HepG2 (cell line): ENCODE measurements around the gene MN1. TPM values are rescaled to one million over a fixed set of nuclear protein-coding genes. Genes with fewer than 3 reads are reported as not detected.

Experiments
- ATAC-seq: fragments of 200-7000 bp; cut with Tn5 transposase; 3 replicates; pipeline ENCODE4 v1.9.1; 2020; ENCODE audit warnings: mild to moderate bottlenecking, moderate library complexity
- BruUV-seq: library from RNA; stranded (reverse); fragments of 400-500 nt; replicated peaks from 2 replicates; lab custom pipeline; 2021; lab: Mats Ljungman, UMichigan
- CTCF ChIA-PET: fragments of 300-600 bp; formaldehyde crosslinking; extraction: SDS; loops from one replicate; lab custom pipeline; 2021; ENCODE audit warnings: low total read pairs, inconsistent platforms, low intra/inter-chr PET ratio; lab: Yijun Ruan, JAX
- POLR2A ChIA-PET: fragments of 350-600 bp; sonication (Branson Sonifier 250); formaldehyde crosslinking; loops from one replicate; lab custom pipeline; 2020; ENCODE audit warnings: antibody characterized with exemption, inconsistent platforms; lab: Yijun Ruan, JAX
- DNase-seq: peaks from one replicate; pipeline ENCODE4 v3.0.0-alpha.2; 2015; ENCODE audit warnings: low spot score
- FAIRE-seq: peaks from 3 replicates; lab custom pipeline; 2011; peaks lifted over from hg19 to GRCh38; lab: Jason Lieb, UNC
- H2AFZ ChIP-seq: one replicate; pipeline ENCODE4 v1.6.1; 2011; ENCODE audit warnings: low read length, inconsistent platforms
- H3K27ac ChIP-seq: fragments of 300-600 bp; 3 replicates; pipeline ENCODE4 v1.8.0; 2011; ENCODE audit warnings: mixed run types, mild to moderate bottlenecking, mixed read lengths, low read length, inconsistent platforms; ENCODE audit not compliant: insufficient read depth; ENCODE audit errors: extremely low read length
- H3K27me3 ChIP-seq, 2 experiments: fragments of 200-600 bp in 1 of 2; 2 replicates in 1 of 2; 3 replicates in 1 of 2; pipeline versions ENCODE4 v1.6.0 to v1.8.0; 2011; ENCODE audit warnings: low read length in 2 of 2, mild to moderate bottlenecking in 2 of 2, moderate library complexity in 2 of 2, inconsistent platforms in 1 of 2; ENCODE audit not compliant: insufficient read depth in 2 of 2, control insufficient read depth in 1 of 2
- H3K36me3 ChIP-seq, 2 experiments: fragments of 200-600 bp in 1 of 2; replicated peaks in 1 of 2; 2 replicates in 1 of 2; 3 replicates in 1 of 2; pipeline versions ENCODE4 v1.5.1 to v1.8.0; 2011; ENCODE audit warnings: low read length in 2 of 2, inconsistent platforms in 1 of 2; ENCODE audit not compliant: insufficient read depth in 2 of 2, control insufficient read depth in 1 of 2
- H3K4me1 ChIP-seq: 2 replicates; pipeline ENCODE4 v1.5.1; 2012; ENCODE audit warnings: low read length, inconsistent platforms; ENCODE audit not compliant: insufficient read depth
- H3K4me2 ChIP-seq: 2 replicates; pipeline ENCODE4 v1.6.0; 2011; ENCODE audit warnings: low read depth, low read length, inconsistent platforms
- H3K4me3 ChIP-seq, 3 experiments: fragments of 200-600 bp in 1 of 3; sonication (generic), shearing (Covaris generic) in 1 of 3; replicated peaks in 1 of 3; 2 replicates each; pipeline ENCODE4 v1.5.1; 2011 to 2016; ENCODE audit warnings: low read length in 3 of 3, inconsistent platforms in 2 of 3, low read depth in 2 of 3, mild to moderate bottlenecking in 2 of 3, control low read depth in 1 of 3, mixed read lengths in 1 of 3; ENCODE audit not compliant: insufficient read depth in 1 of 3
- H3K79me2 ChIP-seq: one replicate; pipeline ENCODE4 v1.6.1; 2011; ENCODE audit warnings: low read length, inconsistent platforms; ENCODE audit not compliant: insufficient read depth
- H3K9ac ChIP-seq: 2 replicates; pipeline ENCODE4 v1.6.0; 2011; ENCODE audit warnings: mild to moderate bottlenecking, low read depth, low read length, inconsistent platforms; ENCODE audit not compliant: insufficient read depth
- H3K9me3 ChIP-seq: 2 replicates; pipeline ENCODE4 v1.5.1; 2012; ENCODE audit warnings: mild to moderate bottlenecking, low read length
- H4K20me1 ChIP-seq: 2 replicates; pipeline ENCODE4 v1.6.0; 2011; ENCODE audit warnings: inconsistent platforms, mild to moderate bottlenecking, low read length, moderate library complexity; ENCODE audit not compliant: insufficient read depth
- DZIP1 ChIP-seq: sonication (generic); formaldehyde crosslinking; IDR thresholded peaks from 2 replicates; pipeline ENCODE4 v1.5.0; 2020; ENCODE audit warnings: mild to moderate bottlenecking, missing genetic modification reagents
- GMEB2 ChIP-seq: IDR thresholded peaks from 2 replicates; pipeline ENCODE4 v1.6.1; 2016; ENCODE audit warnings: missing biosample characterization, missing genetic modification reagents, low read depth
- MXD1 ChIP-seq: sonication (generic); formaldehyde crosslinking; IDR thresholded peaks from 2 replicates; pipeline ENCODE4 v1.4.0; 2020; ENCODE audit warnings: mild to moderate bottlenecking, missing genetic modification reagents
- SMAD9 ChIP-seq: sonication (generic); formaldehyde crosslinking; IDR thresholded peaks from 2 replicates; pipeline ENCODE4 v1.5.1; 2020; ENCODE audit warnings: mild to moderate bottlenecking, missing genetic modification reagents
- ZNF34 ChIP-seq: sonication (generic); formaldehyde crosslinking; IDR thresholded peaks from 2 replicates; pipeline ENCODE4 v1.4.0; 2020; ENCODE audit warnings: mild to moderate bottlenecking, missing genetic modification reagents, borderline replicate concordance
- ZNF407 ChIP-seq: sonication (generic); formaldehyde crosslinking; IDR thresholded peaks from one replicate; pipeline ENCODE4 v1.5.1; 2020; ENCODE audit warnings: mild to moderate bottlenecking, missing genetic modification reagents; ENCODE audit errors: not compliant biosample characterization
- ZNF75D ChIP-seq: sonication (generic); formaldehyde crosslinking; IDR thresholded peaks from 2 replicates; pipeline ENCODE4 v1.8.1; 2023; ENCODE audit warnings: missing genetic modification reagents, mild to moderate bottlenecking, borderline replicate concordance
- ZSCAN12 ChIP-seq: sonication (generic); formaldehyde crosslinking; IDR thresholded peaks from 2 replicates; pipeline ENCODE4 v1.9.0; 2021; ENCODE audit warnings: mild to moderate bottlenecking, missing genetic modification reagents
- WGBS: methylation state at CpG from one replicate; pipeline ENCODE4 v1.1.6; 2017; ENCODE audit warnings: low lambda C conversion rate; 5-methylcytosine and 5-hydroxymethylcytosine counted together
- in situ Hi-C: cut with HindIII; loops from 2 replicates; pipeline ENCODE4 v1.10.0; 2017; ENCODE audit warnings: low pct_unique_long_range_greater_than_20kb; ENCODE audit not compliant: extremely low pct_ligation_motif_present
- intact Hi-C: fragments of 100-400 bp; cut with micrococcal nuclease; formaldehyde crosslinking; loops from one replicate; pipeline ENCODE4 v1.10.0; 2022; ENCODE audit not compliant: unreplicated experiment
- polyA plus RNA-seq, 8 experiments: library from polyadenylated mRNA; depleted of rRNA in 3 of 8; stranded (reverse) in 7 of 8; unstranded in 1 of 8; fragments of >200 nt; fragmentation: Illumina TruSeq in 4 of 8; extraction: Trizol in 4 of 8; gene quantifications; 2 replicates each; pipeline versions ENCODE4 v1.2.1 to v1.2.3, GENCODE V29; 2011 to 2016; ENCODE audit warnings: low read depth in 4 of 8, missing spikeins in 1 of 8, mixed read lengths in 1 of 8; ENCODE audit not compliant: insufficient read depth in 1 of 8
- total RNA-seq, 5 experiments: library from RNA; depleted of rRNA; stranded (reverse); fragments of >200 nt; fragmentation: Illumina TruSeq; extraction: Trizol; gene quantifications; 2 replicates each; pipeline ENCODE4 v1.2.3, GENCODE V29; 2016; ENCODE audit warnings: low read depth in 1 of 5

MN1 gene
- total and polyA plus RNA-seq, 2 of the 13 experiments (the other 11 are each of a cell fraction or from before 2014, with no cell fraction given) = 0.01 TPM; not detected in 1

- POLR2A ChIA-PET = no interaction called here
- FAIRE-seq (no peak), DNase-seq (no peak), ATAC-seq (no peak)
- Histone ChIP-seq H2AFZ (no peak overlapping the region), H3K27ac (no peak overlapping the region), H3K36me3 (no peaks in the 10 kb centered on the region), H4K20me1 (no peaks in the 10 kb centered on the region), H3K9me3 (no peaks in the 10 kb centered on the region), H3K9ac (no peak overlapping the region), H3K4me1 (peaks cover 29% of the 10 kb centered on the region), H3K79me2 (no peaks in the 10 kb centered on the region), H3K4me2 (no peak overlapping the region), H3K27me3 (peaks cover 0 to 8% of the 10 kb centered on the region in 2 experiments; a peak in 2 of 5 replicates), H3K4me3 (no peak overlapping the region)
- intact Hi-C loops (no loop called here), in situ Hi-C loops (no loop called here)
- no CpG with 5 or more reads among the region's 8 CpGs for WGBS
- BruUV-seq = no TSS peak
- CTCF ChIA-PET = no interaction called here
- TF ChIP-seq ZSCAN12 (CRISPR knock-in tag) (no peak), DZIP1 (CRISPR knock-in tag) (no peak), ZNF34 (CRISPR knock-in tag) (no peak), SMAD9 (no peak), GMEB2 (CRISPR knock-in tag) (no peak), ZNF407 (CRISPR knock-in tag) (no peak), ZNF75D (CRISPR knock-in tag) (no peak), MXD1 (CRISPR knock-in tag) (no peak)
Measured at GRCh38 chr22:27760474-27760873, 41.1 kb downstream of the MN1 start.
